Vagina (tissue), 2 donors: ENCODE data around the gene MAG.

Experiments
- CTCF ChIP-seq, 3 experiments: fragments of 450-650 bp in 2 of 3; fragments of 200-600 bp in 1 of 3; sonication (generic) in 1 of 3; IDR thresholded peaks; one replicate each; pipeline ENCODE4 v1.5.1; 2017 to 2019; ENCODE audit warnings: antibody characterized with exemption in 3 of 3, mild to moderate bottlenecking in 2 of 3, moderate library complexity in 2 of 3
- POLR2A ChIP-seq, 2 donors: fragments of 450-650 bp; IDR thresholded peaks; one replicate each; pipeline ENCODE4 v1.6.1; 2017; ENCODE audit warnings: antibody characterized with exemption in 2 of 2, mild to moderate bottlenecking in 2 of 2, moderate library complexity in 2 of 2
- POLR2AphosphoS5 ChIP-seq, 2 donors: sonication (generic); formaldehyde crosslinking; IDR thresholded peaks; one replicate each; pipeline ENCODE4 v1.9.0; 2017; ENCODE audit warnings: antibody characterized with exemption in 2 of 2, mild to moderate bottlenecking in 2 of 2, low read depth in 1 of 2; ENCODE audit not compliant: insufficient read depth in 1 of 2

GRCh38 chr19:35332817-35333216, 40.9 kb downstream of the MAG start:
- TF ChIP-seq CTCF (IDR thresholded peaks at IDR 0.05) (no peak), POLR2A (IDR thresholded peaks at IDR 0.05) (no peak), POLR2AphosphoS5 (IDR thresholded peaks at IDR 0.05; ENCODE audit: insufficient read depth in 1 of 2, low read depth in 1 of 2) (no peak)
